Glutamatergic neuron (in vitro differentiated cells): ENCODE data around the gene WWP2. TPM values are rescaled to one million over a fixed set of nuclear protein-coding genes. Genes with fewer than 3 reads are reported as not detected.

Experiments used
- DNase-seq: peaks from one replicate; pipeline ENCODE4 v3.0.0; 2022
- H3K27ac Mint-ChIP-seq: one replicate; pipeline ENCODE4 v1.8.0; 2020; ENCODE audit warnings: mild to moderate bottlenecking, mixed read lengths, inconsistent platforms; ENCODE audit not compliant: unreplicated experiment
- H3K27me3 Mint-ChIP-seq: one replicate; pipeline ENCODE4 v1.8.0; 2020; ENCODE audit warnings: mild to moderate bottlenecking, moderate library complexity, mixed read lengths, inconsistent platforms; ENCODE audit not compliant: unreplicated experiment
- H3K36me3 Mint-ChIP-seq: one replicate; pipeline ENCODE4 v1.8.0; 2020; ENCODE audit warnings: mild to moderate bottlenecking, mixed read lengths, inconsistent platforms; ENCODE audit not compliant: unreplicated experiment
- H3K4me1 Mint-ChIP-seq: one replicate; pipeline ENCODE4 v1.8.0; 2020; ENCODE audit warnings: mild to moderate bottlenecking, low read depth, mixed read lengths, inconsistent platforms; ENCODE audit not compliant: unreplicated experiment
- H3K4me3 Mint-ChIP-seq: one replicate; pipeline ENCODE4 v1.8.0; 2020; ENCODE audit warnings: mild to moderate bottlenecking, mixed read lengths, inconsistent platforms; ENCODE audit not compliant: unreplicated experiment
- H3K9me3 Mint-ChIP-seq: one replicate; pipeline ENCODE4 v1.8.0; 2020; ENCODE audit warnings: mild to moderate bottlenecking, moderate library complexity, mixed read lengths, inconsistent platforms; ENCODE audit not compliant: unreplicated experiment
- total RNA-seq: library from RNA; stranded (reverse); fragmentation: NEBNext Ultra II Directional; extraction: Animal tissue kit (Norgen Biotek cat#: 25700); gene quantifications from one replicate; pipeline ENCODE4 v1.2.1, GENCODE V29; 2021; ENCODE audit not compliant: unreplicated experiment
- TF ChIP-seq, protein P1 (sequence below): fragments of 200-600 bp; sonication (generic); IDR thresholded peaks from one replicate; pipeline ENCODE4 v1.5.0; 2021; ENCODE audit not compliant: partially characterized antibody, unreplicated experiment

Gene WWP2
- total RNA-seq, 1 donor from 2014 or later: 46.8 TPM

GRCh38 chr16:69872888-69873287 is 110.8 kb downstream of the WWP2 start:
- Mint-ChIP-seq H3K4me1 (no peaks in the 10 kb centered on the region), H3K36me3 (peaks cover 23% of the 10 kb centered on the region), H3K9me3 (peaks cover 5% of the 10 kb centered on the region), H3K27ac (no peak overlapping the region), H3K4me3 (no peak overlapping the region), H3K27me3 (no peaks in the 10 kb centered on the region)
- DNase-seq: no peak
- TF ChIP-seq, protein P1, sequence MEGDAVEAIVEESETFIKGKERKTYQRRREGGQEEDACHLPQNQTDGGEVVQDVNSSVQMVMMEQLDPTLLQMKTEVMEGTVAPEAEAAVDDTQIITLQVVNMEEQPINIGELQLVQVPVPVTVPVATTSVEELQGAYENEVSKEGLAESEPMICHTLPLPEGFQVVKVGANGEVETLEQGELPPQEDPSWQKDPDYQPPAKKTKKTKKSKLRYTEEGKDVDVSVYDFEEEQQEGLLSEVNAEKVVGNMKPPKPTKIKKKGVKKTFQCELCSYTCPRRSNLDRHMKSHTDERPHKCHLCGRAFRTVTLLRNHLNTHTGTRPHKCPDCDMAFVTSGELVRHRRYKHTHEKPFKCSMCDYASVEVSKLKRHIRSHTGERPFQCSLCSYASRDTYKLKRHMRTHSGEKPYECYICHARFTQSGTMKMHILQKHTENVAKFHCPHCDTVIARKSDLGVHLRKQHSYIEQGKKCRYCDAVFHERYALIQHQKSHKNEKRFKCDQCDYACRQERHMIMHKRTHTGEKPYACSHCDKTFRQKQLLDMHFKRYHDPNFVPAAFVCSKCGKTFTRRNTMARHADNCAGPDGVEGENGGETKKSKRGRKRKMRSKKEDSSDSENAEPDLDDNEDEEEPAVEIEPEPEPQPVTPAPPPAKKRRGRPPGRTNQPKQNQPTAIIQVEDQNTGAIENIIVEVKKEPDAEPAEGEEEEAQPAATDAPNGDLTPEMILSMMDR: no peak

- peaks cover 27% of the 10 kb centered on the region for H3K36me3 Mint-ChIP-seq
- peaks cover 5% of the 10 kb centered on the region for H3K9me3 Mint-ChIP-seq
- DNase-seq: no peak
- TF ChIP-seq, protein P1: no peak
- no peaks in the 10 kb centered on the region for H3K4me1 Mint-ChIP-seq
- no peaks in the 10 kb centered on the region for H3K27me3 Mint-ChIP-seq
- H3K4me3 Mint-ChIP-seq: no peak overlapping the region
- no peak overlapping the region for H3K27ac Mint-ChIP-seq
Measured at GRCh38 chr16:69873783-69874182, 111.7 kb downstream of the WWP2 start.

DNA sequence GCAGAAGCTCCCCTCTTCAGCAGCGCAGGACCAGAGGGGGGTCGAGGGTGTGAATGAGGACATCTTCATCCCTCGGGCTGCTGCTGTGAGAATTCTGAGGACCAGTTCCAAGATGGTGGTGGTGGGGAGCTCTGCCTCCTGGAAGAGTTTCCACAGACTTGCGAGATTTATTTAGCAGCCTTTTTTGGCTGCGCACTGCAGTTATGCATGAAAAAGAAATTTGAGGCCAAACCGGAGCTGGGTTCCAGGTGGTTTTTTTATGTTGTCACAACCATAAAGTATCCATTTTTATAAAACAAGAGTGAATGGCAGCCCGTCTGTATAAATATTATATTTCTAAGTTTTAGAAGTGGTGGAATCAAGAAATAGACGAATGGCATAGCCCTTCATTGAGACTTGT is 112.1 kb downstream of the WWP2 start:
- H3K27me3 Mint-ChIP-seq: no peaks in the 10 kb centered on the region
- no peak overlapping the region for H3K27ac Mint-ChIP-seq
- TF ChIP-seq, protein P1: no peak
- no peak for DNase-seq
- peaks cover 31% of the 10 kb centered on the region for H3K36me3 Mint-ChIP-seq
- no peak overlapping the region for H3K4me3 Mint-ChIP-seq
- peaks cover 5% of the 10 kb centered on the region for H3K9me3 Mint-ChIP-seq
- H3K4me1 Mint-ChIP-seq: no peaks in the 10 kb centered on the region

DNA sequence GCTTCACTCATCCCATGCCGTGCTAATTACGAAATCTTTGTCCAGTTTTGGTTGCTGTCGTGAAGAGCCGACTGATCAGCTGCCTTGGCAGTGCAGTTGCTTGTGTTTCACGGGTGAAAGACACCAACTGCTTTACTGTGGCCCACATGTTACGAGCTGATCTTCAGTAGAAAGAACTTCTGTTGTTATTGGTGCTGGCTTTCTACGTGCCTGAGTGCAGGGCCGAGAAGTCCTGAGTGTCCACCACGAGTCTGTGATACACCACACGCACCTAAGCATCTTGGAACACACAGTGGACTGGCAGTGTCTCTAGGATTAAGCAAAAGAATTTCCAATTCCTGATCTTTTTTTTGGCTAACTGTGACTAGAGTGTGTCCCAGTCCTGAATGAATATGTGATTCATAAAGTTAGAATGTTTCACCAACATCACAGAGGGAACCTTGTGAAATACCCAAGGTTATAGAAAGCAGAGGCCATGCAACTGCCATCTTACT is 118.6 kb downstream of the WWP2 start:
- no peak for DNase-seq
- Mint-ChIP-seq H3K36me3 (peaks cover 35% of the 10 kb centered on the region), H3K4me3 (no peak overlapping the region), H3K4me1 (no peaks in the 10 kb centered on the region), H3K27me3 (peaks cover 2% of the 10 kb centered on the region), H3K9me3 (peaks cover 6% of the 10 kb centered on the region), H3K27ac (peak overlapping the region; percentile 54)
- TF ChIP-seq, protein P1: no peak

GRCh38 chr16:69881141-69881540 is 119.0 kb downstream of the WWP2 start:
- Mint-ChIP-seq H3K4me3 (no peak overlapping the region), H3K9me3 (peaks cover 6% of the 10 kb centered on the region), H3K4me1 (no peaks in the 10 kb centered on the region), H3K36me3 (peaks cover 34% of the 10 kb centered on the region), H3K27me3 (peaks cover 2% of the 10 kb centered on the region), H3K27ac (no peak overlapping the region)
- TF ChIP-seq, protein P1: no peak
- DNase-seq: no peak
